H1 (cell line): ENCODE measurements around the gene POU5F1. TPM values are rescaled to one million over a fixed set of nuclear protein-coding genes. Genes with fewer than 3 reads are reported as not detected.

ENCODE experiments used
- BCL11A ChIP-seq, 2 experiments: IDR thresholded peaks; one replicate each; pipeline ENCODE4 v1.6.1; 2011; ENCODE audit warnings: low read depth in 2 of 2, low read length in 2 of 2, mild to moderate bottlenecking in 2 of 2
- CHD1 ChIP-seq: IDR thresholded peaks from 2 replicates; pipeline ENCODE4 v1.6.1; 2012; ENCODE audit warnings: low read depth, low read length, improper control_type of control experiment
- CHD2 ChIP-seq: IDR thresholded peaks from 2 replicates; pipeline ENCODE4 v1.6.1; 2012; ENCODE audit warnings: low read length, improper control_type of control experiment
- EZH2 ChIP-seq: fragments of 200-600 bp; sonication (generic); IDR thresholded peaks from 2 replicates; pipeline ENCODE4 v1.7.1; 2012; ENCODE audit warnings: low read depth, mild to moderate bottlenecking, moderate library complexity, low read length, inconsistent platforms; ENCODE audit not compliant: severe bottlenecking
- GTF2F1 ChIP-seq: IDR thresholded peaks from 2 replicates; pipeline ENCODE4 v1.6.1; 2012; ENCODE audit warnings: low read depth, low read length, improper control_type of control experiment, borderline replicate concordance
- NANOG ChIP-seq: IDR thresholded peaks from 2 replicates; pipeline ENCODE4 v1.6.1; 2011; ENCODE audit warnings: low read length, low read depth, mild to moderate bottlenecking, inconsistent platforms; ENCODE audit not compliant: insufficient read depth, poor library complexity, severe bottlenecking
- NRF1 ChIP-seq: IDR thresholded peaks from 2 replicates; pipeline ENCODE4 v1.6.1; 2011; ENCODE audit warnings: mild to moderate bottlenecking, low read depth, low read length, improper control_type of control experiment
- SIN3A ChIP-seq, 2 experiments: IDR thresholded peaks in 1 of 2; conservative IDR thresholded peaks in 1 of 2; 2 replicates each; pipeline ENCODE4 v1.6.1; 2011 to 2012; ENCODE audit warnings: low read length in 2 of 2, improper control_type of control experiment in 1 of 2, low read depth in 1 of 2, mild to moderate bottlenecking in 1 of 2
- polyA plus RNA-seq, 7 experiments: library from polyadenylated mRNA; depleted of rRNA in 3 of 7; stranded (reverse) in 5 of 7; unstranded in 2 of 7; fragments of >200 nt in 5 of 7; fragments of 200-250 nt in 2 of 7; gene quantifications; 1 replicate in 5 of 7; 2 replicates in 1 of 7; 4 replicates in 1 of 7; pipeline versions ENCODE4 v1.2.1 to v1.2.3, GENCODE V29; 2011 to 2013; ENCODE audit warnings: missing spikeins in 2 of 7, mixed read lengths in 2 of 7
- total RNA-seq: library from RNA; stranded (reverse); fragmentation: NEBNext Ultra II Directional; extraction: Animal tissue kit (Norgen Biotek cat#: 25700); gene quantifications from 2 replicates; pipeline ENCODE4 v1.2.1, GENCODE V29; 2021
- TF ChIP-seq, protein P1 (sequence below): IDR thresholded peaks from 2 replicates; pipeline ENCODE4 v1.6.1; 2012; ENCODE audit warnings: inconsistent platforms
- TF ChIP-seq, protein P2 (sequence below): IDR thresholded peaks from 2 replicates; pipeline ENCODE4 v1.6.1; 2012; ENCODE audit warnings: inconsistent platforms

Gene POU5F1
- total and polyA plus RNA-seq, 2 of the 8 experiments (the other 6 are each of a cell fraction or from before 2014, with no cell fraction given), result 2,437 to 2,526 TPM

DNA sequence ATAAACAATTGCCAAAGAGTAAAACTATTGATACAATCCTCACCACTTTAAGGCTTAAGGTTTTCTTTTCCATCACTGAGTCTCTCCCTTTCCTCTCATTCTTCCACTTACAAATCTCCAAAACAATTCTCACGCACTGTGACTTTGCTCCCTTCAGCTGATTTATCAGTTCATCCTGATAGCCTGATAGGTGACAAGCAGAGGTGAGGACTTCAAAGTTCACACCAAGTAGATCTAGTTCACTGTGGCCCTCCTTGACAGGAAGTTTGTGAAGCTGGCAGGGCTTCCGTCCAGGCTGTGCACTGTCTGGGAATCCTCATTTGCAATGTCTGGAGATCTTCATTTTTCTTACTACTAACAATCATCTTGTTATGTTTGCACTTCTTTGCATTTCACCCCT is 35.2 kb upstream of the POU5F1 start (continued):
- TF ChIP-seq SIN3A (conservative IDR thresholded peaks at IDR 0.05 in 1 of 2, IDR thresholded peaks at IDR 0.05 in 1 of 2; ENCODE audit: low read depth in 1 of 2, low read length in 2 of 2) (no peak), GTF2F1 (no peak), CHD2 (no peak), NRF1 (no peak), BCL11A (IDR thresholded peaks at IDR 0.05; ENCODE audit: low read depth in 2 of 2, low read length in 2 of 2) (no peak), EZH2 (no peak), NANOG (no peak), CHD1 (no peak)
- TF ChIP-seq, protein P1, sequence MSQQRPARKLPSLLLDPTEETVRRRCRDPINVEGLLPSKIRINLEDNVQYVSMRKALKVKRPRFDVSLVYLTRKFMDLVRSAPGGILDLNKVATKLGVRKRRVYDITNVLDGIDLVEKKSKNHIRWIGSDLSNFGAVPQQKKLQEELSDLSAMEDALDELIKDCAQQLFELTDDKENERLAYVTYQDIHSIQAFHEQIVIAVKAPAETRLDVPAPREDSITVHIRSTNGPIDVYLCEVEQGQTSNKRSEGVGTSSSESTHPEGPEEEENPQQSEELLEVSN, result no peak
- TF ChIP-seq, protein P2, sequence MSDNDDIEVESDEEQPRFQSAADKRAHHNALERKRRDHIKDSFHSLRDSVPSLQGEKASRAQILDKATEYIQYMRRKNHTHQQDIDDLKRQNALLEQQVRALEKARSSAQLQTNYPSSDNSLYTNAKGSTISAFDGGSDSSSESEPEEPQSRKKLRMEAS, result no peak
